OCI-LY1 (cell line): ENCODE data around the gene ESR2.
"Not testable (repeated sequence)": the region's sequence is repeated elsewhere in the genome, so short reads cannot be mapped to it uniquely, and the experiment has no call there.

Experiments used
- H2AFZ ChIP-seq: fragments of 200-600 bp; sonication (generic), shearing (Covaris generic); 2 replicates; pipeline ENCODE4 v1.6.0; 2014; ENCODE audit warnings: antibody characterized with exemption, mild to moderate bottlenecking, low read length
- H3F3A ChIP-seq: fragments of 200-600 bp; sonication (generic), shearing (Covaris generic); 2 replicates; pipeline ENCODE4 v1.6.0; 2014; ENCODE audit warnings: mild to moderate bottlenecking, antibody characterized with exemption, low read length, moderate library complexity; ENCODE audit not compliant: insufficient read depth
- H3K27ac ChIP-seq: fragments of 200-600 bp; sonication (generic); 2 replicates; pipeline ENCODE4 v1.5.1; 2014; ENCODE audit warnings: low read length, mixed run types, mild to moderate bottlenecking, low read depth; ENCODE audit not compliant: poor library complexity, severe bottlenecking
- H3K27me3 ChIP-seq: fragments of 200-600 bp; sonication (generic); 2 replicates; pipeline ENCODE4 v1.6.0; 2014; ENCODE audit warnings: antibody characterized with exemption, mild to moderate bottlenecking, low read length, moderate library complexity; ENCODE audit not compliant: insufficient read depth
- H3K36me3 ChIP-seq: fragments of 200-600 bp; sonication (generic); 2 replicates; pipeline ENCODE4 v1.6.1; 2014; ENCODE audit warnings: mild to moderate bottlenecking, antibody characterized with exemption, low read length, moderate library complexity, mixed read lengths; ENCODE audit not compliant: insufficient read depth
- H3K4me1 ChIP-seq: fragments of 200-600 bp; sonication (generic); 2 replicates; pipeline ENCODE4 v1.5.1; 2014; ENCODE audit warnings: mild to moderate bottlenecking, low read length, moderate library complexity; ENCODE audit not compliant: insufficient read depth, severe bottlenecking
- H3K4me2 ChIP-seq: fragments of 200-600 bp; sonication (generic), shearing (Covaris generic); 2 replicates; pipeline ENCODE4 v1.6.1; 2014; ENCODE audit warnings: low read length
- H3K4me3 ChIP-seq: fragments of 200-600 bp; sonication (generic); 2 replicates; pipeline ENCODE4 v1.5.1; 2014; ENCODE audit warnings: low read length, low read depth, mild to moderate bottlenecking, mixed read lengths; ENCODE audit not compliant: poor library complexity, severe bottlenecking
- H3K79me2 ChIP-seq: fragments of 200-600 bp; shearing (Covaris generic); 2 replicates; pipeline ENCODE4 v1.6.1; 2016; ENCODE audit warnings: mixed run types, low read length, mixed read lengths; ENCODE audit not compliant: insufficient read depth
- H3K9ac ChIP-seq: fragments of 200-600 bp; sonication (generic), shearing (Covaris generic); 2 replicates; pipeline ENCODE4 v1.6.1; 2014; ENCODE audit warnings: mild to moderate bottlenecking, low read length, mixed read lengths
- H3K9me2 ChIP-seq: fragments of 200-600 bp; sonication (generic), shearing (Covaris generic); 2 replicates; pipeline ENCODE4 v1.6.1; 2014; ENCODE audit warnings: low read depth, mild to moderate bottlenecking, low read length, mixed read lengths
- H3K9me3 ChIP-seq: fragments of 200-600 bp; shearing (Covaris generic); 2 replicates; pipeline ENCODE4 v1.6.1; 2014; ENCODE audit warnings: low read length, mixed read lengths
- H4K20me1 ChIP-seq: fragments of 200-600 bp; sonication (generic), shearing (Covaris generic); 2 replicates; pipeline ENCODE4 v1.6.0; 2016; ENCODE audit warnings: mild to moderate bottlenecking, low read length; ENCODE audit not compliant: insufficient read depth
- CTCF ChIP-seq: fragments of 200-600 bp; sonication (generic), shearing (Covaris generic); IDR thresholded peaks from 2 replicates; pipeline ENCODE4 v1.5.1; 2017; ENCODE audit warnings: mild to moderate bottlenecking, antibody characterized with exemption, low read length, moderate library complexity, mixed read lengths
- EZH2 ChIP-seq: fragments of 200-600 bp; sonication (generic), shearing (Covaris generic); IDR thresholded peaks from 2 replicates; pipeline ENCODE4 v1.8.0; 2017; ENCODE audit warnings: borderline replicate concordance, mixed run types, mild to moderate bottlenecking, antibody characterized with exemption, low read length, moderate library complexity, mixed read lengths

The ESR2 gene

GRCh38 chr14:64038841-64039542 is 255.2 kb downstream of the ESR2 start:
- no peak overlapping the region for H3K4me2 ChIP-seq
- no peak overlapping the region for H3K4me3 ChIP-seq
- peaks cover 57% of the 10 kb centered on the region for H3K36me3 ChIP-seq
- no peak overlapping the region for H3K9ac ChIP-seq
- no peaks in the 10 kb centered on the region for H3K4me1 ChIP-seq
- H3K27ac ChIP-seq: no peak overlapping the region
- TF ChIP-seq EZH2: no peak
- TF ChIP-seq CTCF: no peak
- H3K27me3 ChIP-seq: no peaks in the 10 kb centered on the region
- no peaks in the 10 kb centered on the region; the same call in 1 of the 2 replicates for H3K9me3 ChIP-seq
- no peaks in the 10 kb centered on the region for H3K9me2 ChIP-seq
- no peak overlapping the region for H2AFZ ChIP-seq
- no peaks in the 10 kb centered on the region for H3F3A ChIP-seq
- no peaks in the 10 kb centered on the region for H4K20me1 ChIP-seq
- H3K79me2 ChIP-seq: no peaks in the 10 kb centered on the region

- H4K20me1 ChIP-seq, H3K9me2 ChIP-seq, H3K4me2 ChIP-seq, H3K79me2 ChIP-seq, H3K27me3 ChIP-seq, H3K9me3 ChIP-seq, H3K27ac ChIP-seq, H3F3A ChIP-seq, H3K9ac ChIP-seq, H2AFZ ChIP-seq, H3K4me1 ChIP-seq, H3K4me3 ChIP-seq: not testable (repeated sequence)
- peaks cover 49% of the 10 kb centered on the region for H3K36me3 ChIP-seq
Observed at GRCh38 chr14:64037869-64038745, 256.1 kb downstream of the ESR2 start.

- Histone ChIP-seq H3K36me3 (peaks cover 58% of the 10 kb centered on the region), H4K20me1 (no peaks in the 10 kb centered on the region), H3K79me2 (no peaks in the 10 kb centered on the region), H3K9ac (no peak overlapping the region), H3K4me3 (no peak overlapping the region), H3K9me2 (no peaks in the 10 kb centered on the region), H3K27ac (no peak overlapping the region), H3K27me3 (no peaks in the 10 kb centered on the region), H2AFZ (no peak overlapping the region), H3K9me3 (no peaks in the 10 kb centered on the region), H3K4me1 (no peaks in the 10 kb centered on the region), H3F3A (no peaks in the 10 kb centered on the region), H3K4me2 (no peak overlapping the region)
- no peak for TF ChIP-seq EZH2
- TF ChIP-seq CTCF: no peak
Observed at GRCh38 chr14:64035143-64035542, 259.0 kb downstream of the ESR2 start.
